SU-DHL-6 (cell line): Measurements from ENCODE around the gene LRFN5.

Experiments
- H2AFZ ChIP-seq: fragments of 200-600 bp; sonication (generic); 2 replicates; pipeline ENCODE4 v1.6.1; 2014; ENCODE audit warnings: low read depth, mild to moderate bottlenecking, moderate library complexity, mixed read lengths, antibody characterized with exemption, low read length; ENCODE audit not compliant: severe bottlenecking
- H3F3A ChIP-seq: fragments of 200-600 bp; shearing (Covaris generic); 2 replicates; pipeline ENCODE4 v1.6.0; 2016; ENCODE audit warnings: antibody characterized with exemption, mild to moderate bottlenecking; ENCODE audit not compliant: insufficient read depth
- H3K27ac ChIP-seq: fragments of 200-600 bp; sonication (generic); 2 replicates; pipeline ENCODE4 v1.5.1; 2016; ENCODE audit warnings: low read depth, mild to moderate bottlenecking, low read length, moderate library complexity, mixed read lengths
- H3K27me3 ChIP-seq: fragments of 200-600 bp; sonication (generic), shearing (Covaris generic); 2 replicates; pipeline ENCODE4 v1.6.0; 2014; ENCODE audit warnings: mild to moderate bottlenecking, low read length
- H3K36me3 ChIP-seq: fragments of 200-600 bp; sonication (generic); 2 replicates; pipeline ENCODE4 v1.6.1; 2014; ENCODE audit warnings: mild to moderate bottlenecking, low read length, mixed read lengths
- H3K4me2 ChIP-seq: fragments of 300-600, 200-600 bp; shearing (Covaris generic), sonication (generic); 2 replicates; pipeline ENCODE4 v1.6.0; 2014; ENCODE audit warnings: low read length, low read depth, mild to moderate bottlenecking; ENCODE audit not compliant: poor library complexity, severe bottlenecking
- H3K4me3 ChIP-seq: fragments of 200-600 bp; sonication (generic); 2 replicates; pipeline ENCODE4 v1.5.1; 2014; ENCODE audit warnings: antibody characterized with exemption, low read length, mild to moderate bottlenecking, mixed read lengths; ENCODE audit not compliant: insufficient read depth, poor library complexity, severe bottlenecking
- H3K79me2 ChIP-seq: fragments of 200-600 bp; sonication (generic); 2 replicates; pipeline ENCODE4 v1.6.1; 2014; ENCODE audit warnings: mild to moderate bottlenecking, low read length, moderate library complexity; ENCODE audit not compliant: insufficient read depth
- H3K9ac ChIP-seq: fragments of 200-600 bp; sonication (generic); 2 replicates; pipeline ENCODE4 v1.7.0; 2014; ENCODE audit warnings: mild to moderate bottlenecking, low read length
- H3K9me2 ChIP-seq: fragments of 200-600 bp; sonication (generic); replicated peaks from 2 replicates; pipeline ENCODE4 v1.6.1; 2014; ENCODE audit warnings: low read length; ENCODE audit not compliant: insufficient read depth
- H3K9me3 ChIP-seq: fragments of 200-600 bp; sonication (generic); 2 replicates; pipeline ENCODE4 v1.6.1; 2014; ENCODE audit warnings: low read length, mixed read lengths; ENCODE audit not compliant: insufficient read depth
- H4K20me1 ChIP-seq: fragments of 200-600 bp; sonication (generic); 2 replicates; pipeline ENCODE4 v1.6.1; 2014; ENCODE audit warnings: low read depth, mild to moderate bottlenecking, antibody characterized with exemption, low read length, moderate library complexity, mixed read lengths
- EZH2phosphoT487 ChIP-seq: fragments of 200-600 bp; sonication (generic), shearing (Covaris generic); conservative IDR thresholded peaks from 2 replicates; pipeline ENCODE4 v1.6.1; 2018; ENCODE audit warnings: mild to moderate bottlenecking, antibody characterized with exemption, low read length, moderate library complexity, mixed read lengths
- TF ChIP-seq, protein P1 (sequence below): fragments of 200-600 bp; sonication (generic); IDR thresholded peaks from one replicate; pipeline ENCODE4 v1.5.1; 2017; ENCODE audit warnings: antibody characterized with exemption, mild to moderate bottlenecking, low read length, moderate library complexity; ENCODE audit not compliant: insufficient read depth, poor library complexity, severe bottlenecking

The LRFN5 gene

DNA sequence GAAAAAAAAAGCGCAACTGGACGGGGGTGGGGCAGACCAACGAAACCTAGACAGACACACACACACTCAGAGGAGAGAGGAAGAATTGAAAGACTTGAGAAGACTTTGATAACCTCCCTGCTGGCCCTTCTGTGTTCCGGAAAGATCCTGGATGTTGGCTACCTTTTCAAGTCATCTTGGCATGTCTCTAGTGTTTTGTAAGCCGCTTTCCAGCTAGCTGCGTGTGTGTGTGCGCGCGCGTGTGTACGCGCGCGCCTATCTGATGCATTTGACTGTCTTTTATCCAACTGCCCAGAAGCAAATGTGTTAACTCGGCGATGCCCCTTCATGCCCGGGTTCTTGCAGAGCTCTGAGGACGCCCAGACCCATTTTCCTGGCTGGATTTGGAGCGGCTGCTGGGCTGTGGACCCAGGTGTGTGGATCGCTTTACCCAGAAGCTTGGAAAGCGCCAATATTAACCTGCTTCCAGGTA is 664 bp downstream of the LRFN5 start:
- Histone ChIP-seq H4K20me1 (no peaks in the 10 kb centered on the region), H3K4me3 (no peak overlapping the region), H2AFZ (no peak overlapping the region), H3K9me3 (peaks cover 8% of the 10 kb centered on the region; the same call in 1 of the 2 replicates), H3F3A (no peaks in the 10 kb centered on the region), H3K9me2 (no peaks in the 10 kb centered on the region), H3K79me2 (no peaks in the 10 kb centered on the region), H3K9ac (no peak overlapping the region), H3K4me2 (no peak overlapping the region), H3K27ac (no peak overlapping the region), H3K36me3 (no peaks in the 10 kb centered on the region), H3K27me3 (no peaks in the 10 kb centered on the region)
- TF ChIP-seq EZH2phosphoT487: no peak
- TF ChIP-seq, protein P1, sequence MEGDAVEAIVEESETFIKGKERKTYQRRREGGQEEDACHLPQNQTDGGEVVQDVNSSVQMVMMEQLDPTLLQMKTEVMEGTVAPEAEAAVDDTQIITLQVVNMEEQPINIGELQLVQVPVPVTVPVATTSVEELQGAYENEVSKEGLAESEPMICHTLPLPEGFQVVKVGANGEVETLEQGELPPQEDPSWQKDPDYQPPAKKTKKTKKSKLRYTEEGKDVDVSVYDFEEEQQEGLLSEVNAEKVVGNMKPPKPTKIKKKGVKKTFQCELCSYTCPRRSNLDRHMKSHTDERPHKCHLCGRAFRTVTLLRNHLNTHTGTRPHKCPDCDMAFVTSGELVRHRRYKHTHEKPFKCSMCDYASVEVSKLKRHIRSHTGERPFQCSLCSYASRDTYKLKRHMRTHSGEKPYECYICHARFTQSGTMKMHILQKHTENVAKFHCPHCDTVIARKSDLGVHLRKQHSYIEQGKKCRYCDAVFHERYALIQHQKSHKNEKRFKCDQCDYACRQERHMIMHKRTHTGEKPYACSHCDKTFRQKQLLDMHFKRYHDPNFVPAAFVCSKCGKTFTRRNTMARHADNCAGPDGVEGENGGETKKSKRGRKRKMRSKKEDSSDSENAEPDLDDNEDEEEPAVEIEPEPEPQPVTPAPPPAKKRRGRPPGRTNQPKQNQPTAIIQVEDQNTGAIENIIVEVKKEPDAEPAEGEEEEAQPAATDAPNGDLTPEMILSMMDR: no peak

DNA sequence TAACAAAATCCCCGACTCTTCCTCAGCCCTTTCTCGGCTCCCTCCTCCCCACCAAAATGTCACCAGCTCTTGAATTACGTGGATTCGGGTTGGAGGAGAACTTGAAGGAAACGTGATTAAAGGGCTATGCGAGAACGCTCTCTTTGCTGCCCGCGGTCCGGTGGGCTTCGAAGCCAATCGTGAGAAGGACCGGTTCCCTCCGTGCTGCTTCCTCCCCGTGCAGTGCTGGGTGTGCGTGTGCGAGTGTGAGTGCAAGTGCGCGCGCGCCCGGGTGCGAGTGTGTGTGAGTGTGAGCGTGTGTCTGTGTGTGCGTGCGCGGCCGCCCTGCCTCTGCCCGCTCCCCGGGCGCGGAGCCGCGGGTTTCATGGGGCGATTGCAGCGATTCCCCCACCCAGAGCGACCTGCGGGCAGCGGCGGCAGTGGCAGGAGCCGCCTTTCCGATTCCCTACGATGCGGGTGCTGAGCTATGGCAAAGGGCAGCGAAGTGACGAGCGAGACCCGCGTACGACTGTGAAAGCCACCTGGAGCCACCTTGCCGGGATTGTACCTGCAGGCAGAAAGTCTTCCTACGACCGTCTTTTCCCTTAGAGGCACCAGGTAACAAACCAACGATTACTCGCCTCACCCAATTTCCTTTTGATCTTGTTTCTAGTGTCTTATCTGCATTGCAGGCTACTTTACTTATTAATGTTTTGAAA is 1.4 kb downstream of the LRFN5 start:
- H3K4me3 ChIP-seq: no peak overlapping the region
- H3K27ac ChIP-seq: no peak overlapping the region
- H3K4me2 ChIP-seq: no peak overlapping the region
- peaks cover 8% of the 10 kb centered on the region; the same call in 1 of the 2 replicates for H3K9me3 ChIP-seq
- H4K20me1 ChIP-seq: no peaks in the 10 kb centered on the region
- no peaks in the 10 kb centered on the region for H3K27me3 ChIP-seq
- no peak overlapping the region for H3K9ac ChIP-seq
- H3K9me2 ChIP-seq: no peaks in the 10 kb centered on the region
- no peaks in the 10 kb centered on the region for H3K79me2 ChIP-seq
- no peaks in the 10 kb centered on the region for H3F3A ChIP-seq
- no peak overlapping the region for H2AFZ ChIP-seq
- no peak for TF ChIP-seq EZH2phosphoT487
- TF ChIP-seq, protein P1: no peak
- no peaks in the 10 kb centered on the region for H3K36me3 ChIP-seq

DNA sequence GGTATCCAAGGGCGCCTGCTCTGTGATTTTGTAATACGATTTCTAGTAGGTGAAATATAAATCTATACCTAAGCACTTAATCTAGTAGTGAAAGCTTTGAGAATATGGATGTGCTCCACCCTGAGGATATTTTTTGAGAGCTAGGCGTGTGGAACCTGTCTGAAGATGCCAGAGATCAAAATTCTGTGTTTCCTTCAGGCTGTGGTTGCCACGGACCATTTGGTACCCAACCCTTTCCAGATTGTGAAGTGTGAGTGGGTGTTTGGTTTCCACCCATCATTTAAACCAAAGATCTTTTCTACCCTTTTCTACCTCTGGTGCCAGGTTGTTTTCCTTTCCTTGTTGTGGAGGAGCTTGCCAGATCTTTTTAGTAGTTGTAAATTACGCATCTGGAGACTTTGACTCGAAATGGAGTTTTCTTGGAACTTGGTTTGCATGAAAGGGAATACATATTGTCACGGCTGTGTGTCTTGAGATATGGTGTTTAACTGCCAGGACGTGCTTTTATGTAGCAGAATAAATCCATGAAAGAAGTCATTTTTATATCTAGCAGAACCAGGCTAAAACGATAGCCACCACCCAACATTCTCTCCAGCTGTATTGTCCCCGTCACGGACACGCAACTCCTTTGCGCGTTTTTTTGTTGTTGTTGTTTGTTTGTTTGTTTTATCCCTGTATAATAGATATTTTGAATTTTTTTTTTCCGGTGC is 2.2 kb downstream of the LRFN5 start:
- Histone ChIP-seq H3K36me3 (no peaks in the 10 kb centered on the region), H3K9ac (no peak overlapping the region), H2AFZ (no peak overlapping the region), H3K79me2 (no peaks in the 10 kb centered on the region), H3K9me2 (no peaks in the 10 kb centered on the region), H3K4me2 (no peak overlapping the region), H3K27me3 (no peaks in the 10 kb centered on the region), H3K27ac (no peak overlapping the region), H4K20me1 (no peaks in the 10 kb centered on the region), H3F3A (no peaks in the 10 kb centered on the region), H3K4me3 (no peak overlapping the region), H3K9me3 (peaks cover 8% of the 10 kb centered on the region; the same call in 1 of the 2 replicates)
- TF ChIP-seq, protein P1: no peak
- TF ChIP-seq EZH2phosphoT487: no peak
